HepG2 (cell line): Measurements from ENCODE around the gene SASH1. TPM values are rescaled to one million over a fixed set of nuclear protein-coding genes. Genes with fewer than 3 reads are reported as not detected.

Experiments
- ATAC-seq: fragments of 200-7000 bp; cut with Tn5 transposase; 3 replicates; pipeline ENCODE4 v1.9.1; 2020; ENCODE audit warnings: mild to moderate bottlenecking, moderate library complexity
- BruUV-seq: library from RNA; stranded (reverse); fragments of 400-500 nt; replicated peaks from 2 replicates; lab custom pipeline; 2021; lab: Mats Ljungman, UMichigan
- CTCF ChIA-PET: fragments of 300-600 bp; formaldehyde crosslinking; extraction: SDS; loops from one replicate; lab custom pipeline; 2021; ENCODE audit warnings: low total read pairs, inconsistent platforms, low intra/inter-chr PET ratio; lab: Yijun Ruan, JAX
- POLR2A ChIA-PET: fragments of 350-600 bp; sonication (Branson Sonifier 250); formaldehyde crosslinking; loops from one replicate; lab custom pipeline; 2020; ENCODE audit warnings: antibody characterized with exemption, inconsistent platforms; lab: Yijun Ruan, JAX
- DNase-seq: peaks from one replicate; pipeline ENCODE4 v3.0.0-alpha.2; 2015; ENCODE audit warnings: low spot score
- FAIRE-seq: peaks from 3 replicates; lab custom pipeline; 2011; peaks lifted over from hg19 to GRCh38; lab: Jason Lieb, UNC
- H2AFZ ChIP-seq: one replicate; pipeline ENCODE4 v1.6.1; 2011; ENCODE audit warnings: low read length, inconsistent platforms
- H3K27ac ChIP-seq: fragments of 300-600 bp; 3 replicates; pipeline ENCODE4 v1.8.0; 2011; ENCODE audit warnings: mixed run types, mild to moderate bottlenecking, mixed read lengths, low read length, inconsistent platforms; ENCODE audit not compliant: insufficient read depth; ENCODE audit errors: extremely low read length
- H3K27me3 ChIP-seq, 2 experiments: fragments of 200-600 bp in 1 of 2; 2 replicates in 1 of 2; 3 replicates in 1 of 2; pipeline versions ENCODE4 v1.6.0 to v1.8.0; 2011; ENCODE audit warnings: low read length in 2 of 2, mild to moderate bottlenecking in 2 of 2, moderate library complexity in 2 of 2, inconsistent platforms in 1 of 2; ENCODE audit not compliant: insufficient read depth in 2 of 2, control insufficient read depth in 1 of 2
- H3K36me3 ChIP-seq, 2 experiments: fragments of 200-600 bp in 1 of 2; replicated peaks in 1 of 2; 2 replicates in 1 of 2; 3 replicates in 1 of 2; pipeline versions ENCODE4 v1.5.1 to v1.8.0; 2011; ENCODE audit warnings: low read length in 2 of 2, inconsistent platforms in 1 of 2; ENCODE audit not compliant: insufficient read depth in 2 of 2, control insufficient read depth in 1 of 2
- H3K4me1 ChIP-seq: 2 replicates; pipeline ENCODE4 v1.5.1; 2012; ENCODE audit warnings: low read length, inconsistent platforms; ENCODE audit not compliant: insufficient read depth
- H3K4me2 ChIP-seq: 2 replicates; pipeline ENCODE4 v1.6.0; 2011; ENCODE audit warnings: low read depth, low read length, inconsistent platforms
- H3K4me3 ChIP-seq, 3 experiments: fragments of 200-600 bp in 1 of 3; sonication (generic), shearing (Covaris generic) in 1 of 3; replicated peaks in 1 of 3; 2 replicates each; pipeline ENCODE4 v1.5.1; 2011 to 2016; ENCODE audit warnings: low read length in 3 of 3, inconsistent platforms in 2 of 3, low read depth in 2 of 3, mild to moderate bottlenecking in 2 of 3, control low read depth in 1 of 3, mixed read lengths in 1 of 3; ENCODE audit not compliant: insufficient read depth in 1 of 3
- H3K79me2 ChIP-seq: one replicate; pipeline ENCODE4 v1.6.1; 2011; ENCODE audit warnings: low read length, inconsistent platforms; ENCODE audit not compliant: insufficient read depth
- H3K9ac ChIP-seq: 2 replicates; pipeline ENCODE4 v1.6.0; 2011; ENCODE audit warnings: mild to moderate bottlenecking, low read depth, low read length, inconsistent platforms; ENCODE audit not compliant: insufficient read depth
- H3K9me3 ChIP-seq: 2 replicates; pipeline ENCODE4 v1.5.1; 2012; ENCODE audit warnings: mild to moderate bottlenecking, low read length
- H4K20me1 ChIP-seq: 2 replicates; pipeline ENCODE4 v1.6.0; 2011; ENCODE audit warnings: inconsistent platforms, mild to moderate bottlenecking, low read length, moderate library complexity; ENCODE audit not compliant: insufficient read depth
- KLF12 ChIP-seq: sonication (generic); formaldehyde crosslinking; IDR thresholded peaks from 2 replicates; pipeline ENCODE4 v1.4.0; 2020; ENCODE audit warnings: missing genetic modification reagents, borderline replicate concordance
- KLF16 ChIP-seq, 2 experiments: sonication (generic) in 1 of 2; formaldehyde crosslinking in 1 of 2; IDR thresholded peaks; 2 replicates each; pipeline versions ENCODE4 v1.6.1 to v1.8.0; 2016 to 2023; ENCODE audit warnings: missing genetic modification reagents in 2 of 2, missing compliant biosample characterization in 1 of 2
- REST ChIP-seq, 2 experiments: IDR thresholded peaks; 2 replicates each; pipeline ENCODE4 v1.6.1; 2011 to 2012; ENCODE audit warnings: low read length in 2 of 2, borderline replicate concordance in 1 of 2, low read depth in 1 of 2, mild to moderate bottlenecking in 1 of 2, moderate library complexity in 1 of 2
- SP2 ChIP-seq: sonication (generic); formaldehyde crosslinking; IDR thresholded peaks from 2 replicates; pipeline ENCODE4 v1.5.1; 2020; ENCODE audit warnings: mild to moderate bottlenecking, missing genetic modification reagents
- SUZ12 ChIP-seq: fragments of 150-350 bp; IDR thresholded peaks from 2 replicates; pipeline ENCODE4 v1.6.1; 2014; ENCODE audit warnings: low read depth, low read length
- SYNCRIP ChIP-seq: fragments of 200-400 bp; formaldehyde crosslinking; IDR thresholded peaks from 2 replicates; pipeline ENCODE4 v1.6.1; 2018; ENCODE audit warnings: mild to moderate bottlenecking, low read depth, low read length; ENCODE audit not compliant: insufficient read depth
- TBX2 ChIP-seq: sonication (generic); formaldehyde crosslinking; IDR thresholded peaks from 2 replicates; pipeline ENCODE4 v1.5.0; 2020; ENCODE audit warnings: missing genetic modification reagents, mild to moderate bottlenecking, borderline replicate concordance
- ZNF121 ChIP-seq: sonication (generic); formaldehyde crosslinking; IDR thresholded peaks from 2 replicates; pipeline ENCODE4 v1.5.0; 2020; ENCODE audit warnings: mild to moderate bottlenecking, missing genetic modification reagents
- ZNF780A ChIP-seq: sonication (generic); formaldehyde crosslinking; IDR thresholded peaks from 2 replicates; pipeline ENCODE4 v1.8.0; 2022; ENCODE audit warnings: mild to moderate bottlenecking, missing genetic modification reagents, moderate library complexity
- WGBS: methylation state at CpG from one replicate; pipeline ENCODE4 v1.1.6; 2017; ENCODE audit warnings: low lambda C conversion rate; 5-methylcytosine and 5-hydroxymethylcytosine counted together
- in situ Hi-C: cut with HindIII; loops from 2 replicates; pipeline ENCODE4 v1.10.0; 2017; ENCODE audit warnings: low pct_unique_long_range_greater_than_20kb; ENCODE audit not compliant: extremely low pct_ligation_motif_present
- intact Hi-C: fragments of 100-400 bp; cut with micrococcal nuclease; formaldehyde crosslinking; loops from one replicate; pipeline ENCODE4 v1.10.0; 2022; ENCODE audit not compliant: unreplicated experiment
- polyA plus RNA-seq, 8 experiments: library from polyadenylated mRNA; depleted of rRNA in 3 of 8; stranded (reverse) in 7 of 8; unstranded in 1 of 8; fragments of >200 nt; fragmentation: Illumina TruSeq in 4 of 8; extraction: Trizol in 4 of 8; gene quantifications; 2 replicates each; pipeline versions ENCODE4 v1.2.1 to v1.2.3, GENCODE V29; 2011 to 2016; ENCODE audit warnings: low read depth in 4 of 8, missing spikeins in 1 of 8, mixed read lengths in 1 of 8; ENCODE audit not compliant: insufficient read depth in 1 of 8
- total RNA-seq, 5 experiments: library from RNA; depleted of rRNA; stranded (reverse); fragments of >200 nt; fragmentation: Illumina TruSeq; extraction: Trizol; gene quantifications; 2 replicates each; pipeline ENCODE4 v1.2.3, GENCODE V29; 2016; ENCODE audit warnings: low read depth in 1 of 5

SASH1 gene
- total and polyA plus RNA-seq, 2 of the 13 experiments (the other 11 are each of a cell fraction or from before 2014, with no cell fraction given) = 7.5 to 8.2 TPM

GRCh38 chr6:148429423-148429822 is 86.8 kb downstream of the SASH1 start:
- no peaks in the 10 kb centered on the region for H3K4me1 ChIP-seq
- H3K4me2 ChIP-seq = no peak overlapping the region
- no peaks in the 10 kb centered on the region for H4K20me1 ChIP-seq
- FAIRE-seq (no peak), DNase-seq (no peak), ATAC-seq (no peak)
- H3K9me3 ChIP-seq = no peaks in the 10 kb centered on the region
- H3K4me3 ChIP-seq = no peak overlapping the region
- H3K9ac ChIP-seq = no peak overlapping the region
- no peak overlapping the region for H2AFZ ChIP-seq
- TF ChIP-seq KLF12 (CRISPR knock-in tag) (no peak), REST (IDR thresholded peaks at IDR 0.05; ENCODE audit: borderline replicate concordance in 1 of 2, low read depth in 1 of 2, low read length in 2 of 2) (no peak), ZNF121 (CRISPR knock-in tag) (peak; percentile 60; the same call in 1 of the 2 replicates), TBX2 (no peak)
- H3K36me3 ChIP-seq = peaks cover 0 to 1% of the 10 kb centered on the region in 2 experiments; a peak in 1 of 5 replicates
- H3K27me3 ChIP-seq = no peaks in the 10 kb centered on the region
- H3K79me2 ChIP-seq = no peaks in the 10 kb centered on the region
- no peak overlapping the region for H3K27ac ChIP-seq
- intact Hi-C loops = no loop called here
- WGBS = 92% methylated on average over 4 of the region's 4 CpGs
- no TSS peak for BruUV-seq
- POLR2A ChIA-PET = no interaction called here
- CTCF ChIA-PET = no interaction called here
- in situ Hi-C loops = no loop called here

GRCh38 chr6:148430897-148431296 is 88.3 kb downstream of the SASH1 start:
- ATAC-seq = peak; percentile 59

More at GRCh38 chr6:148430897-148431296, 88.3 kb downstream of the SASH1 start:
- ChIA-PET CTCF (no interaction called here), POLR2A (no interaction called here)
- no peak overlapping the region for H3K27ac ChIP-seq
- no peaks in the 10 kb centered on the region for H3K9me3 ChIP-seq
- H3K79me2 ChIP-seq = no peaks in the 10 kb centered on the region
- peaks cover 0 to 1% of the 10 kb centered on the region in 2 experiments; a peak in 1 of 5 replicates for H3K36me3 ChIP-seq
- no peak overlapping the region for H3K4me2 ChIP-seq
- intact Hi-C loops = no loop called here
- DNase-seq (no peak), FAIRE-seq (no peak)
- no peak for TF ChIP-seq KLF16 (CRISPR knock-in tag; IDR thresholded peaks at IDR 0.05)
- TF ChIP-seq SP2 (CRISPR knock-in tag) = no peak
- TF ChIP-seq ZNF780A = no peak
- no peak for TF ChIP-seq SYNCRIP
- TF ChIP-seq SUZ12 = no peak
- no peaks in the 10 kb centered on the region for H3K4me1 ChIP-seq
- no peak overlapping the region for H3K4me3 ChIP-seq
- 91% methylated on average over 8 of the region's 8 CpGs for WGBS
- H3K9ac ChIP-seq = no peak overlapping the region
- no peaks in the 10 kb centered on the region for H3K27me3 ChIP-seq
- no TSS peak for BruUV-seq
- in situ Hi-C loops = no loop called here
- H4K20me1 ChIP-seq = no peaks in the 10 kb centered on the region
- H2AFZ ChIP-seq = no peak overlapping the region
